Measurements from ENCODE around the gene ZNF287. TPM values are rescaled to one million over a fixed set of nuclear protein-coding genes. Genes with fewer than 3 reads are reported as not detected.

The ZNF287 gene
- total and polyA plus RNA-seq, 10 of the 15 experiments (the other 5 are each of a cell fraction or from before 2014, with no cell fraction given): 1.9 to 15.5 (median 4.0) TPM

DNA sequence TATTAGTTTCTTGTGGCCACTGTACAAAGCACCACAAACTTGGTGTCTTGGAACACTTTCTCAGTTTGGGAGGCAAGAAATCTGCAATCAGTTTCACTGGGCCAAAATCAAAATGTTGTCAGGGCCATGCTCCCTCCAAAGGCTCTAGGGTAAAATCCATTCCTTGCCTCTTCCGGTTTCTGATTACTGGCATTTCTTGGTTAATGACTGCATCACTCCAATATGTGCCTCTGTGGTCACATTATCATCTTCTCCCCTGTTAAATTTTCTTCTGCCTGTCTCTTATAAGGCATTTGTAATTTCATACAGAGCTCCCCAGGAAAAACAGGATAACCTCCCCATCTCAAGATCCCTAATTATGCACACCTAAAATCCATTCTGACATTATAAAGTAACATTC is 34.8 kb downstream of the ZNF287 start (continued):
- TF ChIP-seq, protein P1, sequence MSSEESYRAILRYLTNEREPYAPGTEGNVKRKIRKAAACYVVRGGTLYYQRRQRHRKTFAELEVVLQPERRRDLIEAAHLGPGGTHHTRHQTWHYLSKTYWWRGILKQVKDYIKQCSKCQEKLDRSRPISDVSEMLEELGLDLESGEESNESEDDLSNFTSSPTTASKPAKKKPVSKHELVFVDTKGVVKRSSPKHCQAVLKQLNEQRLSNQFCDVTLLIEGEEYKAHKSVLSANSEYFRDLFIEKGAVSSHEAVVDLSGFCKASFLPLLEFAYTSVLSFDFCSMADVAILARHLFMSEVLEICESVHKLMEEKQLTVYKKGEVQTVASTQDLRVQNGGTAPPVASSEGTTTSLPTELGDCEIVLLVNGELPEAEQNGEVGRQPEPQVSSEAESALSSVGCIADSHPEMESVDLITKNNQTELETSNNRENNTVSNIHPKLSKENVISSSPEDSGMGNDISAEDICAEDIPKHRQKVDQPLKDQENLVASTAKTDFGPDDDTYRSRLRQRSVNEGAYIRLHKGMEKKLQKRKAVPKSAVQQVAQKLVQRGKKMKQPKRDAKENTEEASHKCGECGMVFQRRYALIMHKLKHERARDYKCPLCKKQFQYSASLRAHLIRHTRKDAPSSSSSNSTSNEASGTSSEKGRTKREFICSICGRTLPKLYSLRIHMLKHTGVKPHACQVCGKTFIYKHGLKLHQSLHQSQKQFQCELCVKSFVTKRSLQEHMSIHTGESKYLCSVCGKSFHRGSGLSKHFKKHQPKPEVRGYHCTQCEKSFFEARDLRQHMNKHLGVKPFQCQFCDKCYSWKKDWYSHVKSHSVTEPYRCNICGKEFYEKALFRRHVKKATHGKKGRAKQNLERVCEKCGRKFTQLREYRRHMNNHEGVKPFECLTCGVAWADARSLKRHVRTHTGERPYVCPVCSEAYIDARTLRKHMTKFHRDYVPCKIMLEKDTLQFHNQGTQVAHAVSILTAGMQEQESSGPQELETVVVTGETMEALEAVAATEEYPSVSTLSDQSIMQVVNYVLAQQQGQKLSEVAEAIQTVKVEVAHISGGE (CRISPR knock-in tag; IDR thresholded peaks at IDR 0.05): no peak
- TF ChIP-seq HDGF (IDR thresholded peaks at IDR 0.05) (no peak), HCFC1 (IDR thresholded peaks at IDR 0.05; ENCODE audit: low read length) (no peak), SMARCA5 (IDR thresholded peaks at IDR 0.05) (no peak)
- TF ChIP-seq, protein P2, sequence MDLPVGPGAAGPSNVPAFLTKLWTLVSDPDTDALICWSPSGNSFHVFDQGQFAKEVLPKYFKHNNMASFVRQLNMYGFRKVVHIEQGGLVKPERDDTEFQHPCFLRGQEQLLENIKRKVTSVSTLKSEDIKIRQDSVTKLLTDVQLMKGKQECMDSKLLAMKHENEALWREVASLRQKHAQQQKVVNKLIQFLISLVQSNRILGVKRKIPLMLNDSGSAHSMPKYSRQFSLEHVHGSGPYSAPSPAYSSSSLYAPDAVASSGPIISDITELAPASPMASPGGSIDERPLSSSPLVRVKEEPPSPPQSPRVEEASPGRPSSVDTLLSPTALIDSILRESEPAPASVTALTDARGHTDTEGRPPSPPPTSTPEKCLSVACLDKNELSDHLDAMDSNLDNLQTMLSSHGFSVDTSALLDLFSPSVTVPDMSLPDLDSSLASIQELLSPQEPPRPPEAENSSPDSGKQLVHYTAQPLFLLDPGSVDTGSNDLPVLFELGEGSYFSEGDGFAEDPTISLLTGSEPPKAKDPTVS (IDR thresholded peaks at IDR 0.05; ENCODE audit: low read depth, low read length): no peak
- TF ChIP-seq, protein P3, sequence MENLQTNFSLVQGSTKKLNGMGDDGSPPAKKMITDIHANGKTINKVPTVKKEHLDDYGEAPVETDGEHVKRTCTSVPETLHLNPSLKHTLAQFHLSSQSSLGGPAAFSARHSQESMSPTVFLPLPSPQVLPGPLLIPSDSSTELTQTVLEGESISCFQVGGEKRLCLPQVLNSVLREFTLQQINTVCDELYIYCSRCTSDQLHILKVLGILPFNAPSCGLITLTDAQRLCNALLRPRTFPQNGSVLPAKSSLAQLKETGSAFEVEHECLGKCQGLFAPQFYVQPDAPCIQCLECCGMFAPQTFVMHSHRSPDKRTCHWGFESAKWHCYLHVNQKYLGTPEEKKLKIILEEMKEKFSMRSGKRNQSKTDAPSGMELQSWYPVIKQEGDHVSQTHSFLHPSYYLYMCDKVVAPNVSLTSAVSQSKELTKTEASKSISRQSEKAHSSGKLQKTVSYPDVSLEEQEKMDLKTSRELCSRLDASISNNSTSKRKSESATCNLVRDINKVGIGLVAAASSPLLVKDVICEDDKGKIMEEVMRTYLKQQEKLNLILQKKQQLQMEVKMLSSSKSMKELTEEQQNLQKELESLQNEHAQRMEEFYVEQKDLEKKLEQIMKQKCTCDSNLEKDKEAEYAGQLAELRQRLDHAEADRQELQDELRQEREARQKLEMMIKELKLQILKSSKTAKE (IDR thresholded peaks at IDR 0.05; ENCODE audit: low read depth, poor library complexity, severe bottlenecking): no peak

Data from GM12878 (cell line).